GM12801 (cell line): ENCODE results near the gene ORAI1.

Source experiments
- TF ChIP-seq, protein P1 (sequence below): IDR thresholded peaks from one replicate; pipeline ENCODE4 v1.5.1; 2011; ENCODE audit warnings: control low read depth; ENCODE audit not compliant: insufficient read length; ENCODE audit errors: extremely low read depth

The ORAI1 gene

GRCh38 chr12:121613462-121613861 is 12.9 kb upstream of the ORAI1 start:
- TF ChIP-seq, protein P1, sequence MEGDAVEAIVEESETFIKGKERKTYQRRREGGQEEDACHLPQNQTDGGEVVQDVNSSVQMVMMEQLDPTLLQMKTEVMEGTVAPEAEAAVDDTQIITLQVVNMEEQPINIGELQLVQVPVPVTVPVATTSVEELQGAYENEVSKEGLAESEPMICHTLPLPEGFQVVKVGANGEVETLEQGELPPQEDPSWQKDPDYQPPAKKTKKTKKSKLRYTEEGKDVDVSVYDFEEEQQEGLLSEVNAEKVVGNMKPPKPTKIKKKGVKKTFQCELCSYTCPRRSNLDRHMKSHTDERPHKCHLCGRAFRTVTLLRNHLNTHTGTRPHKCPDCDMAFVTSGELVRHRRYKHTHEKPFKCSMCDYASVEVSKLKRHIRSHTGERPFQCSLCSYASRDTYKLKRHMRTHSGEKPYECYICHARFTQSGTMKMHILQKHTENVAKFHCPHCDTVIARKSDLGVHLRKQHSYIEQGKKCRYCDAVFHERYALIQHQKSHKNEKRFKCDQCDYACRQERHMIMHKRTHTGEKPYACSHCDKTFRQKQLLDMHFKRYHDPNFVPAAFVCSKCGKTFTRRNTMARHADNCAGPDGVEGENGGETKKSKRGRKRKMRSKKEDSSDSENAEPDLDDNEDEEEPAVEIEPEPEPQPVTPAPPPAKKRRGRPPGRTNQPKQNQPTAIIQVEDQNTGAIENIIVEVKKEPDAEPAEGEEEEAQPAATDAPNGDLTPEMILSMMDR = no peak

DNA sequence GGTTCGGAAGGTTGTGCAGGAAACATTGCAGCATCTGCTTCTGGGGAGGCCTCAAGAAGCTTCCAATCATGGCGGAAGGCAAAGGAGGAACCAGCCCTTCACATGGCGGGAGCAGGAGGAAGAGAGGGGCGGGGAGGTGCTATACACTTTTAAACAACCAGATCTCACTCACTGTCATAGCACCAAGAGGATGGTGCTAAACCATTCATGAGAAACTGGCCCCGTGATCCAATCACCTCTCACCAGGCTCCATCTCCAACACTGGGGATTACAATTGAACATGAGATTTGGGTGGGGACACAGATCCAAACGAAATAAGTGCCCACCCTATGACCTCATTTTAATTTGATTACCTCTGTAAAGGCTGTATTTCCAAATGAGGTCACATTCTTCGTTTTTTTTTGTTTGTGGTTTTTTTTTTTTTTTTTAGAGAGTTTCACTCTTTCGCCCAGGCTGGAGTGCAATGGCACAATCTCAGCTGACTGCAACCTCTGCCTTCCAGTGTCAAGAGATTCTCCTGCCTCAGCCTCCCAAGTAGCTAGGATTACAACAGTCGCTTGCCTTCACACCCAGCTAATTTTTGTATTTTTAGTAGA is 11.4 kb upstream of the ORAI1 start:
- TF ChIP-seq, protein P1 = no peak

GRCh38 chr12:121618659-121619233 is 7.6 kb upstream of the ORAI1 start:
- TF ChIP-seq, protein P1 = no peak

GRCh38 chr12:121620333-121620891 is 5.9 kb upstream of the ORAI1 start:
- TF ChIP-seq, protein P1 = no peak

DNA sequence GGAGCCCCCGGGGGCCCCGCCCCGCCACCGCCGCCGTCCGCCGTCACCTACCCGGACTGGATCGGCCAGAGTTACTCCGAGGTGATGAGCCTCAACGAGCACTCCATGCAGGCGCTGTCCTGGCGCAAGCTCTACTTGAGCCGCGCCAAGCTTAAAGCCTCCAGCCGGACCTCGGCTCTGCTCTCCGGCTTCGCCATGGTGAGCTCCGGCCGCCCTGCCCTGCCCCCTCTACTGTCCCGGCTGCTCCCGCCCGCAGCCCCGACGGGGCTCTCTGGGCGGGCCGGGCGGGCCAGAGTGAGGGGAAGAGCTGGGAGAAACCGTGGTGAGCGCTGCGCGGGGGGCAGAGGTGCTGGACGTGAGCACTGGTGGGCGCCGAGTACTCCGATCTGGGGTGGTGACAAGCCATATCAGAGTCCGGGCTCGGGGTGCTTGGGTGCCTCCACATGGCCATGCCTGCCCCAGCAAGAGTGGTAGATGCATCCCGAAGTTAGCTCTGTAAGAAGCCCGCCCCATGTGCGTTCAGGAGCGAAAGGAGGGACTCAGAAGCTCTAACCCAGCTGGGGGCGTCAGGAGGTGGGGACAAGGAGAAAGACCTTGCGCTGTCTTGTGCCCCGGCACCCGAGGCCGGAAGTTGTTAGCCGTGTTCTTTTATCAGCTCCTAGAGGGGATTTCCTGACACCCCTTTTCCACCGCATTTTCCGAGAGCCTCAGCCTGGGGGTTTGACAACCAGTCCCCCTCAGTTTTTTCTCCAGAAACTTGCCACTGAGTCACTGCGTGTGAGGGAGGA is 717 bp downstream of the ORAI1 start:
- TF ChIP-seq, protein P1 = no peak

GRCh38 chr12:121628037-121628436 is 1.7 kb downstream of the ORAI1 start:
- TF ChIP-seq, protein P1 = no peak

- TF ChIP-seq, protein P1 = no peak
Measured at GRCh38 chr12:121628536-121628935, 2.2 kb downstream of the ORAI1 start.
